Mesendoderm (in vitro differentiated cells): ENCODE measurements around the gene PHKG2.

Experiments
- DNase-seq: peaks from one replicate; pipeline ENCODE4 v3.0.0; 2013
- H2AK5ac ChIP-seq: 2 replicates; pipeline ENCODE4 v1.6.1; 2013; ENCODE audit warnings: low read length, inconsistent platforms
- H2BK120ac ChIP-seq: 2 replicates; pipeline ENCODE4 v1.6.1; 2013; ENCODE audit warnings: low read depth, mild to moderate bottlenecking, low read length, moderate library complexity, mixed read lengths
- H2BK15ac ChIP-seq: replicated peaks from 2 replicates; pipeline ENCODE4 v1.6.1; 2013; ENCODE audit warnings: low read depth, mild to moderate bottlenecking, moderate library complexity
- H2BK5ac ChIP-seq: 2 replicates; pipeline ENCODE4 v1.6.1; 2013; ENCODE audit warnings: low read length, inconsistent platforms
- H3K18ac ChIP-seq: 2 replicates; pipeline ENCODE4 v1.6.1; 2013; ENCODE audit warnings: mild to moderate bottlenecking, low read length, mixed read lengths
- H3K23ac ChIP-seq: one replicate; pipeline ENCODE4 v1.6.1; 2013; ENCODE audit warnings: low read length
- H3K27ac ChIP-seq: 2 replicates; pipeline ENCODE4 v1.5.1; 2013; ENCODE audit warnings: low read depth, mild to moderate bottlenecking, inconsistent platforms, low read length, moderate library complexity
- H3K27me3 ChIP-seq: 2 replicates; pipeline ENCODE4 v1.6.1; 2013; ENCODE audit warnings: low read length, control low read depth, mild to moderate bottlenecking, inconsistent platforms; ENCODE audit not compliant: insufficient read depth, poor library complexity
- H3K36me3 ChIP-seq: 2 replicates; pipeline ENCODE4 v1.6.1; 2013; ENCODE audit warnings: low read length, inconsistent platforms; ENCODE audit not compliant: control insufficient read depth, insufficient read depth
- H3K4ac ChIP-seq: one replicate; pipeline ENCODE4 v1.6.1; 2013; ENCODE audit warnings: low read depth, mild to moderate bottlenecking, low read length, moderate library complexity
- H3K4me1 ChIP-seq: 2 replicates; pipeline ENCODE4 v1.6.1; 2013; ENCODE audit warnings: low read depth, low read length, inconsistent platforms; ENCODE audit not compliant: control insufficient read depth
- H3K4me2 ChIP-seq: 2 replicates; pipeline ENCODE4 v1.6.1; 2013; ENCODE audit warnings: low read length
- H3K4me3 ChIP-seq: 2 replicates; pipeline ENCODE4 v1.5.1; 2013; ENCODE audit warnings: mild to moderate bottlenecking, low read length
- H3K56ac ChIP-seq: one replicate; pipeline ENCODE4 v1.6.1; 2013; ENCODE audit warnings: low read length
- H3K79me1 ChIP-seq: 2 replicates; pipeline ENCODE4 v1.6.1; 2013; ENCODE audit warnings: low read length, inconsistent platforms
- H3K79me2 ChIP-seq: 2 replicates; pipeline ENCODE4 v1.6.1; 2013; ENCODE audit warnings: mild to moderate bottlenecking, low read length; ENCODE audit not compliant: control insufficient read depth, insufficient read depth
- H3K9ac ChIP-seq: 2 replicates; pipeline ENCODE4 v1.6.1; 2013; ENCODE audit warnings: low read length, inconsistent platforms
- H4K5ac ChIP-seq: one replicate; pipeline ENCODE4 v1.6.1; 2013; ENCODE audit warnings: low read length
- H4K8ac ChIP-seq: one replicate; pipeline ENCODE4 v1.6.1; 2013; ENCODE audit warnings: low read depth, mild to moderate bottlenecking, control low read depth, low read length, moderate library complexity
- WGBS: extraction: QIAGEN DNeasy Blood & Tissue Kit; methylation state at CpG from one replicate; pipeline ENCODE4 v1.1.7; 2013; ENCODE audit warnings: low lambda C conversion rate, missing lambda C conversion rate; ENCODE audit not compliant: insufficient coverage; ENCODE audit errors: extremely low coverage; 5-methylcytosine and 5-hydroxymethylcytosine counted together

The PHKG2 gene

GRCh38 chr16:30741461-30741914, 6.7 kb upstream of the PHKG2 start:
- H4K5ac ChIP-seq, result no peak overlapping the region
- no peak overlapping the region for H3K56ac ChIP-seq
- no peak overlapping the region for H2BK120ac ChIP-seq
- no peak overlapping the region for H3K9ac ChIP-seq
- no peak overlapping the region for H2BK15ac ChIP-seq
- H3K79me1 ChIP-seq, result peaks cover 2% of the 10 kb centered on the region
- WGBS, result no CpG with 5 or more reads among the region's 6 CpGs
- no peak overlapping the region for H2BK5ac ChIP-seq
- H3K36me3 ChIP-seq, result peaks cover 15% of the 10 kb centered on the region
- no peak overlapping the region for H4K8ac ChIP-seq
- no peak overlapping the region for H3K4me3 ChIP-seq
- H3K18ac ChIP-seq, result no peak overlapping the region
- H3K23ac ChIP-seq, result no peak overlapping the region
- H3K4me2 ChIP-seq, result no peak overlapping the region
- no peak overlapping the region for H3K4ac ChIP-seq
- H3K27ac ChIP-seq, result no peak overlapping the region
- peaks cover 5% of the 10 kb centered on the region for H3K4me1 ChIP-seq
- H2AK5ac ChIP-seq, result no peak overlapping the region
- DNase-seq, result peak; percentile 96
- no peaks in the 10 kb centered on the region for H3K79me2 ChIP-seq
- H3K27me3 ChIP-seq, result no peaks in the 10 kb centered on the region

DNA sequence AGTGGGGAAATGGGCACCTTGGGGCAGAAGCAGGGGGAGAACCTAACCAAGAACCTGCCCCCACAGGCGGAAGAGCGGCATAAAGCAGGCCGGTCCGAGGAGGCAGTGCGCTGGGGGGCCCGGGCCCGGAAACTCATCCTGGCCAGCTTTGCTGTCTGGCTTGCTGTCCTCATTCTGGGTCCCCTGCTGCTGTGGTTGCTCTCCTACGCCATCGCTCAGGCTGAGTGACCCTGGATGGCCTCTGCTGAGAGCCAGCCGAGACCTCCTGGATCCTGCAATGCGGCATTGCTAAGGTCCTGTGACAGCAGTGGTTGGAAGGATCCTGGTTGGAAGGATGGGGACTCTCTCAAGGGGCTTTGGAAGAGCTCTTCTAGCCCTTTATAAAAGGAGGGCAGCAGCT, 4.5 kb upstream of the PHKG2 start:
- Histone ChIP-seq H3K79me2 (peaks cover under 1% of the 10 kb centered on the region), H3K27me3 (no peaks in the 10 kb centered on the region), H2AK5ac (no peak overlapping the region), H2BK15ac (no peak overlapping the region), H3K36me3 (peaks cover 4% of the 10 kb centered on the region), H3K27ac (no peak overlapping the region), H3K18ac (no peak overlapping the region), H3K4me3 (no peak overlapping the region), H2BK120ac (no peak overlapping the region), H3K4me2 (no peak overlapping the region), H3K23ac (no peak overlapping the region), H3K9ac (no peak overlapping the region), H3K79me1 (peaks cover 2% of the 10 kb centered on the region), H4K5ac (no peak overlapping the region), H3K4me1 (peaks cover 5% of the 10 kb centered on the region), H2BK5ac (no peak overlapping the region), H3K4ac (no peak overlapping the region), H3K56ac (no peak overlapping the region), H4K8ac (no peak overlapping the region)
- no peak for DNase-seq
- WGBS, result no CpG with 5 or more reads among the region's 11 CpGs

DNA sequence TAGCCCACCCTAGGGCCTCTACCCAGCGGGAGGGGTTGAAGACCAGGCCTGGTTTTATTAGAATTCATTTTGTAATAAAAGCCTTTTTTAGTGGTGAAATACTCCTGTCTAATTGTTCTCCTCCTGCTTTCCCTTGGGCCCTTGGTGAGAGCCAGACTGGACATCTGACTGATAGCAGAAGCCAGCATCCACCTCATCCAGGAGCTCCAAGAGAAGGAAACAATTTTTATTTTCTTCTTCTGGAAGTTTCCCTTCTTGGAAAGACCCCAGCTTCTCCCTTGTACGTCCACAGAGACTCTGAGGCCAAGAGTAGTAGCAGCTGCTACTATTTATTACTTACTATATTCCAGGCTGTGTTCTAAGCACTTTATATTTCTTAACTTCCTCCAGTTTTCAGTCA, 4.0 kb upstream of the PHKG2 start:
- peaks cover 4% of the 10 kb centered on the region for H3K36me3 ChIP-seq
- no peak for DNase-seq

DNA sequence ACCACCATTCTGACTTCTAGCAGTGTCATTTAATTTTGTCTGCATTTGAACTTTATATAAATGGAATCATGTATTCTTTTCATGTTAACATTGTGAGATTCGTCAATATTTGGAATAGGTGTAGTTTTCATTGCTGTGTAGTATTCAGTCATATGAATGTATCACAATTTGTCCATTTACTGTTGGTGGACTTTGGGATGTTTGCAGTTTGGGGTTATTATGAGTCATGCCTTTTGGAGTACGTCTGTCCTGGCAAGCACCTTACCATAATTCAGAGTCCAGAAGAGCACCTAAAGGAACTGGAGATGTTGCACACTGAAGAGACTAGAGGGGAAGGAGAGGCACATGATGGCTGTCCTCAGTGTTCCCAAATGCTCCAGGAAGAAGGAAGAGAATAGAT, 3.1 kb upstream of the PHKG2 start:
- Histone ChIP-seq H3K79me1 (peaks cover 9% of the 10 kb centered on the region), H3K4me3 (no peak overlapping the region), H2BK15ac (no peak overlapping the region), H3K23ac (no peak overlapping the region), H3K27ac (no peak overlapping the region), H3K4ac (no peak overlapping the region), H2BK5ac (no peak overlapping the region), H2AK5ac (no peak overlapping the region), H3K9ac (no peak overlapping the region), H3K79me2 (peaks cover 12% of the 10 kb centered on the region), H3K4me2 (no peak overlapping the region), H3K56ac (no peak overlapping the region), H4K8ac (no peak overlapping the region), H2BK120ac (no peak overlapping the region), H3K27me3 (no peaks in the 10 kb centered on the region), H3K18ac (no peak overlapping the region), H4K5ac (no peak overlapping the region), H3K4me1 (peaks cover 6% of the 10 kb centered on the region), H3K36me3 (peaks cover 4% of the 10 kb centered on the region)
- no peak for DNase-seq
- no CpG with 5 or more reads among the region's 2 CpGs for WGBS

More for the DNA sequence above, 4.0 kb upstream of the PHKG2 start:
- Histone ChIP-seq H4K8ac (no peak overlapping the region), H4K5ac (no peak overlapping the region), H3K23ac (no peak overlapping the region), H3K18ac (no peak overlapping the region), H2BK120ac (no peak overlapping the region), H3K4me1 (peaks cover 5% of the 10 kb centered on the region), H3K4me3 (no peak overlapping the region), H3K4me2 (no peak overlapping the region), H3K27me3 (no peaks in the 10 kb centered on the region), H3K79me1 (peaks cover 2% of the 10 kb centered on the region), H2BK5ac (no peak overlapping the region), H3K56ac (no peak overlapping the region), H3K9ac (no peak overlapping the region), H2AK5ac (no peak overlapping the region), H3K27ac (no peak overlapping the region), H2BK15ac (no peak overlapping the region), H3K4ac (no peak overlapping the region), H3K79me2 (peaks cover 3% of the 10 kb centered on the region)
- WGBS, result no CpG with 5 or more reads among the region's 2 CpGs

- Histone ChIP-seq H3K56ac (no peak overlapping the region), H3K4me1 (peaks cover 3% of the 10 kb centered on the region), H3K79me2 (peaks cover 20% of the 10 kb centered on the region), H3K36me3 (peaks cover 8% of the 10 kb centered on the region), H4K8ac (no peak overlapping the region), H3K79me1 (peaks cover 17% of the 10 kb centered on the region), H4K5ac (no peak overlapping the region), H3K4me3 (no peak overlapping the region), H2AK5ac (no peak overlapping the region), H3K4ac (no peak overlapping the region), H3K23ac (no peak overlapping the region), H3K18ac (no peak overlapping the region), H2BK5ac (no peak overlapping the region), H3K4me2 (no peak overlapping the region), H2BK120ac (no peak overlapping the region), H3K27ac (no peak overlapping the region), H3K9ac (no peak overlapping the region), H3K27me3 (no peaks in the 10 kb centered on the region), H2BK15ac (no peak overlapping the region)
- no CpG with 5 or more reads among the region's 9 CpGs for WGBS
- DNase-seq, result no peak
These were observed 1.5 kb upstream of the PHKG2 start for GRCh38 chr16:30746638-30747175.

GRCh38 chr16:30747331-30747730, 894 bp upstream of the PHKG2 start:
- peaks cover 20% of the 10 kb centered on the region for H3K79me2 ChIP-seq
- H3K4me1 ChIP-seq, result peaks cover 3% of the 10 kb centered on the region
- H2BK15ac ChIP-seq, result no peak overlapping the region
- no peak overlapping the region for H2BK120ac ChIP-seq
- no peak overlapping the region for H2AK5ac ChIP-seq
- no peak overlapping the region for H3K4me3 ChIP-seq
- no CpG with 5 or more reads among the region's 3 CpGs for WGBS
- no peak overlapping the region for H2BK5ac ChIP-seq
- H3K18ac ChIP-seq, result no peak overlapping the region
- peak overlapping the region; percentile 77 for H4K8ac ChIP-seq
- no peaks in the 10 kb centered on the region for H3K27me3 ChIP-seq
- peak overlapping the region; percentile 67 for H3K9ac ChIP-seq
- DNase-seq, result no peak
- H4K5ac ChIP-seq, result peak overlapping the region; percentile 97
- H3K4me2 ChIP-seq, result no peak overlapping the region
- H3K36me3 ChIP-seq, result peaks cover 6% of the 10 kb centered on the region
- peak overlapping the region; percentile 68 for H3K56ac ChIP-seq
- no peak overlapping the region for H3K23ac ChIP-seq
- H3K27ac ChIP-seq, result no peak overlapping the region
- H3K4ac ChIP-seq, result peak overlapping the region; percentile 17
- H3K79me1 ChIP-seq, result peaks cover 17% of the 10 kb centered on the region
